T-cell (primary cell): ENCODE results near the gene IL17REL. TPM values are rescaled to one million over a fixed set of nuclear protein-coding genes. Genes with fewer than 3 reads are reported as not detected.

ENCODE experiments used
- ATAC-seq, 4 experiments: fragments of 200-7000 bp in 3 of 4; fragments of 150-1000 bp in 1 of 4; cut with Tn5 transposase; replicated peaks in 1 of 4; 1 replicate in 3 of 4; 2 replicates in 1 of 4; pipeline ENCODE4 v1.10.0; 2021; ENCODE audit warnings: moderate library complexity in 3 of 4, mild to moderate bottlenecking in 2 of 4, moderate number of reproducible peaks in 1 of 4
- CTCF ChIA-PET, 2 donors: fragments of 300-600 bp; sonication (Branson Sonifier 250); formaldehyde crosslinking; loops; one replicate each; lab custom pipeline; 2022; ENCODE audit warnings: antibody characterized with exemption in 2 of 2; lab: Charles Lee
- POLR2A ChIA-PET, 2 donors: fragments of 300-600 bp; sonication (Branson Sonifier 250); formaldehyde crosslinking; loops; one replicate each; lab custom pipeline; 2022; ENCODE audit warnings: antibody characterized with exemption in 2 of 2; lab: Charles Lee
- DNase-seq, 35 experiments: peaks; one replicate each; pipeline versions ENCODE4 v3.0.0 to v3.0.0-alpha.2; 2013 to 2023
- H3K27ac ChIP-seq: one replicate; pipeline ENCODE4 v1.5.1; 2013; ENCODE audit warnings: low read length
- H3K27me3 ChIP-seq, 2 experiments: replicated peaks in 1 of 2; 1 replicate in 1 of 2; 2 replicates in 1 of 2; pipeline versions ENCODE4 v1.6.1 to v1.7.0; 2013; ENCODE audit warnings: low read length in 1 of 2, mixed read lengths in 1 of 2; ENCODE audit not compliant: control insufficient read depth in 2 of 2, insufficient read depth in 2 of 2; ENCODE audit errors: extremely low read depth in 1 of 2
- H3K36me3 ChIP-seq, 2 donors: 1 replicate in 1 of 2; 2 replicates in 1 of 2; pipeline versions ENCODE4 v1.6.1 to v1.7.0; 2013; ENCODE audit warnings: low read length in 1 of 2; ENCODE audit not compliant: control insufficient read depth in 2 of 2, insufficient read depth in 1 of 2; ENCODE audit errors: extremely low read depth in 1 of 2
- H3K4me1 ChIP-seq, 2 experiments: 1 replicate in 1 of 2; 2 replicates in 1 of 2; pipeline versions ENCODE4 v1.6.1 to v1.7.0; 2013; ENCODE audit warnings: low read length in 2 of 2, mixed read lengths in 1 of 2; ENCODE audit not compliant: insufficient read depth in 2 of 2, control insufficient read depth in 1 of 2; ENCODE audit errors: extremely low read depth in 1 of 2
- H3K4me3 ChIP-seq, 2 donors: 1 replicate in 1 of 2; 2 replicates in 1 of 2; pipeline versions ENCODE4 v1.5.1 to v1.7.0; 2013; ENCODE audit warnings: mild to moderate bottlenecking in 2 of 2, low read length in 1 of 2, moderate library complexity in 1 of 2; ENCODE audit not compliant: control insufficient read depth in 1 of 2; ENCODE audit errors: extremely low read depth in 1 of 2
- H3K9me3 ChIP-seq: 2 replicates; pipeline ENCODE4 v1.7.0; 2013
- H3K27ac Mint-ChIP-seq, 2 donors: one replicate each; pipeline ENCODE4 v1.8.0; 2020 to 2021; ENCODE audit warnings: mild to moderate bottlenecking in 2 of 2, mixed read lengths in 2 of 2
- H3K27me3 Mint-ChIP-seq, 2 donors: one replicate each; pipeline ENCODE4 v1.8.0; 2021 to 2022; ENCODE audit warnings: mixed read lengths in 2 of 2
- H3K36me3 Mint-ChIP-seq: one replicate; pipeline ENCODE4 v1.8.0; 2021; ENCODE audit warnings: mixed read lengths
- H3K4me1 Mint-ChIP-seq, 3 donors: one replicate each; pipeline ENCODE4 v1.8.0; 2020 to 2022; ENCODE audit warnings: mixed read lengths in 3 of 3, mild to moderate bottlenecking in 1 of 3
- H3K4me3 Mint-ChIP-seq, 3 donors: one replicate each; pipeline ENCODE4 v1.8.0; 2020 to 2022; ENCODE audit warnings: mild to moderate bottlenecking in 3 of 3, mixed read lengths in 3 of 3, moderate library complexity in 3 of 3
- H3K9me3 Mint-ChIP-seq, 3 donors: one replicate each; pipeline ENCODE4 v1.8.0; 2020 to 2022; ENCODE audit warnings: mixed read lengths in 3 of 3
- WGBS: methylation state at CpG from one replicate; pipeline ENCODE4 v1.1.5; 2013; ENCODE audit warnings: missing lambda C conversion rate; ENCODE audit not compliant: insufficient coverage; 5-methylcytosine and 5-hydroxymethylcytosine counted together
- total RNA-seq, 35 experiments: library from RNA in 6 of 35; stranded (reverse) in 6 of 35; fragments of 120-200 nt in 1 of 35; gene quantifications; one replicate each; pipeline versions ENCODE4 v1.2.1 to v1.2.4 and lab custom pipeline; 2013 to 2026

IL17REL gene
- total RNA-seq, 5 donors from 2014 or later (not counting 1 experiment from before 2014, with no cell fraction given): 0.10 TPM; not detected in 4

- ATAC-seq (no peak), DNase-seq (no peak)
- H3K4me3 ChIP-seq: no peak overlapping the region
- H3K27ac ChIP-seq: no peak overlapping the region
- H3K27me3 ChIP-seq: peaks cover 0 to 44% of the 10 kb centered on the region in 2 experiments
- Mint-ChIP-seq H3K4me1 (peaks cover 8 to 13% (median 10%) of the 10 kb centered on the region in 3 donors), H3K4me3 (no peak overlapping the region), H3K9me3 (no peaks in the 10 kb centered on the region), H3K27me3 (peaks cover 10 to 23% of the 10 kb centered on the region in 2 donors), H3K36me3 (no peaks in the 10 kb centered on the region), H3K27ac (no peak overlapping the region)
- POLR2A ChIA-PET: no interaction called here
- WGBS: no CpG with 5 or more reads among the region's 3 CpGs
- no peaks in the 10 kb centered on the region for H3K36me3 ChIP-seq
- CTCF ChIA-PET: no interaction called here
- H3K4me1 ChIP-seq: peaks cover 2 to 23% of the 10 kb centered on the region in 2 experiments
- no peaks in the 10 kb centered on the region for H3K9me3 ChIP-seq
These were observed 5.5 kb downstream of the IL17REL start for GRCh38 chr22:50007057-50007511.

- no peaks in the 10 kb centered on the region for H3K36me3 Mint-ChIP-seq
- Histone ChIP-seq H3K27ac (no peak overlapping the region), H3K4me3 (no peak overlapping the region), H3K36me3 (no peaks in the 10 kb centered on the region), H3K9me3 (no peaks in the 10 kb centered on the region), H3K4me1 (peaks cover 0 to 7% of the 10 kb centered on the region in 2 experiments), H3K27me3 (peaks cover 0 to 45% of the 10 kb centered on the region in 2 experiments)
- ATAC-seq (no peak), DNase-seq (no peak)
- no peak overlapping the region for H3K27ac Mint-ChIP-seq
- WGBS: 33% methylated on average over 3 of the region's 4 CpGs
- H3K4me3 Mint-ChIP-seq: no peak overlapping the region
- H3K9me3 Mint-ChIP-seq: no peaks in the 10 kb centered on the region
- peaks cover 0 to 3% (median 0%) of the 10 kb centered on the region in 3 donors for H3K4me1 Mint-ChIP-seq
- peaks cover 0 to 16% of the 10 kb centered on the region in 2 donors for H3K27me3 Mint-ChIP-seq
- ChIA-PET CTCF (no interaction called here), POLR2A (no interaction called here)
These were observed 7.6 kb downstream of the IL17REL start for GRCh38 chr22:50004918-50005317.

DNA sequence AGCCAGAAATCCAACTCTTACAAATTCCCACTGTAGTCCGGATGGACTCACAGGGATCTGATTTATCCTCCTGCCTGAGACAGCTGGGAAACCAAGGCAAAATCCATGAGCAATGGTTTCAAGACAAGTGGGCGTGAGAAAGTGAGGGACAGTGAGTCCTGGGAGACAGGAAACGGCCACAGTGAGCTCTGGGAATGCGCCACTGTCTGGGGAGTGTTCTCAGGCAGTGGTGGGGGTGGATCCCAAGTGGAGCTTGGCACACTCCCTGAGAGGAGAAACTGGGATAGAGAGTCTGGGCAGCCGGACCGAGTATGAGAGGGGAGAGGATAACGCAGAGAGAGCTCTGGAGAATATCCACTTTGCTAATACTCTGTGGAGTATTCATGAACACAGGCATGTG lies 9.8 kb downstream of the IL17REL start:
- no peaks in the 10 kb centered on the region for H3K9me3 Mint-ChIP-seq
- CTCF ChIA-PET: no interaction called here

DNA sequence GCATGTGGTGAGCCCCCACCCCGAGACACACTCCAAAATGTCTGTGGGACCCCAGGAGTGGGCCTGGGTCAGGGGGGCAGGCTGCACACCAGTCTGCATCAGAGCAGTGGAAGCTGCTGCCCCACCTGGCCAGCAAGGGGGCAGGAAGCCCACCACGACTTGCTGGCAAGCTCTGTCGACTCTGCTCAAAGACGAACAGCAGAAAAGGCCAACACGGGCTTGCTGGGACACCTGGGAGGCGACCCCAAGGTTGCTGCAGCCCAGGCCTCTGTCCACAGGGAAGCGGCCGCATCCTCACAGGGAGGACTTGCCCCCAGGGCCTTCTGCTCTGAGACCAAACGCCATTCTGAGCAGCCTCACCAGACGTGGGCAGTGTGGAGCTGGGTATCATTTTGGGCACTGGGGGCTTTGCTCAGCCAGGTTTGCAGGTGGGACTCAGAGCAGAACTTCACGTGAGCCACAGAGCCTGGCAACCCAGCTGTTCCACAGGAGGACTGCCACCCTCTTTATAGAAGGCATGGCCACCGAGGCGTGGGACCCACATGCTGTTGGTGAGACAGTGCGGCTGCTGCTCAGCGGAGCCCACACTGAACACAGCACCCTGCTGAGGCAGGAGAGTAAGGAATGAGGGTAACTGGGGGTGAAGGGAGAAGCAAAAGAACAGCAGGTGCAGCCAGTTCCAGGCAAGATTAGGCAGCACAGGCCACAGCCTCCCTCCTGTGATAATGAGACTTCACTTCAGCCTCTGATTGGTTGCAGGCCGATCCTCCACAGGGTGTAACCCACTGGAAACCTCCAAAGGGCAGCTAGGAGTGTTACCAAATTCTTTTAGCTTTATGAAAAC lies 11.0 kb downstream of the IL17REL start:
- Histone ChIP-seq H3K4me1 (peaks cover 0 to 11% of the 10 kb centered on the region in 2 experiments), H3K27me3 (peaks cover 0 to 42% of the 10 kb centered on the region in 2 experiments), H3K4me3 (no peak overlapping the region), H3K27ac (no peak overlapping the region), H3K36me3 (no peaks in the 10 kb centered on the region), H3K9me3 (no peaks in the 10 kb centered on the region)
- no peak for DNase-seq
- WGBS: 85% methylated on average over 12 of the region's 16 CpGs
- no peak for ATAC-seq
- H3K4me3 Mint-ChIP-seq: no peak overlapping the region
- H3K4me1 Mint-ChIP-seq: peaks cover 0 to 10% (median 6%) of the 10 kb centered on the region in 3 donors
- POLR2A ChIA-PET: no interaction called here
- CTCF ChIA-PET: interaction anchor here in 1 of 2 donors (0.6 kb wide), 1 partner anchor 17 kb away, joined by 3 read pairs; no protein-coding TSS in a partner anchor
- peaks cover 0 to 14% of the 10 kb centered on the region in 2 donors for H3K27me3 Mint-ChIP-seq
- H3K36me3 Mint-ChIP-seq: no peaks in the 10 kb centered on the region
- no peaks in the 10 kb centered on the region for H3K9me3 Mint-ChIP-seq
- no peak overlapping the region for H3K27ac Mint-ChIP-seq

More for the DNA sequence above, 9.8 kb downstream of the IL17REL start:
- POLR2A ChIA-PET: no interaction called here
- Mint-ChIP-seq H3K36me3 (no peaks in the 10 kb centered on the region), H3K4me1 (peaks cover 0 to 9% (median 6%) of the 10 kb centered on the region in 3 donors), H3K27ac (no peak overlapping the region), H3K27me3 (peaks cover 0 to 14% of the 10 kb centered on the region in 2 donors), H3K4me3 (no peak overlapping the region)
- Histone ChIP-seq H3K4me1 (peaks cover 0 to 11% of the 10 kb centered on the region in 2 experiments), H3K27ac (no peak overlapping the region), H3K27me3 (peaks cover 0 to 39% of the 10 kb centered on the region in 2 experiments), H3K36me3 (no peaks in the 10 kb centered on the region), H3K4me3 (no peak overlapping the region), H3K9me3 (no peaks in the 10 kb centered on the region)
- ATAC-seq (no peak), DNase-seq (no peak)
- WGBS: 81% methylated on average over 6 of the region's 7 CpGs

- ATAC-seq: no peak
- no peaks in the 10 kb centered on the region for H3K9me3 ChIP-seq
- no peak overlapping the region for H3K4me3 Mint-ChIP-seq
- DNase-seq: no peak
- no peak overlapping the region for H3K4me3 ChIP-seq
- POLR2A ChIA-PET: no interaction called here
- CTCF ChIA-PET: no interaction called here
- WGBS: 93% methylated on average over 27 of the region's 32 CpGs
- peaks cover 0 to 14% of the 10 kb centered on the region in 2 donors for H3K27me3 Mint-ChIP-seq
- peaks cover 0 to 42% of the 10 kb centered on the region in 2 experiments for H3K27me3 ChIP-seq
- H3K27ac ChIP-seq: no peak overlapping the region
- no peak overlapping the region for H3K27ac Mint-ChIP-seq
- H3K4me1 Mint-ChIP-seq: peaks cover 0 to 10% (median 6%) of the 10 kb centered on the region in 3 donors
- peaks cover 0 to 11% of the 10 kb centered on the region in 2 experiments for H3K4me1 ChIP-seq
- H3K9me3 Mint-ChIP-seq: no peaks in the 10 kb centered on the region
- H3K36me3 ChIP-seq: no peaks in the 10 kb centered on the region
- no peaks in the 10 kb centered on the region for H3K36me3 Mint-ChIP-seq
These were observed 11.8 kb downstream of the IL17REL start for GRCh38 chr22:50000587-50001387.

GRCh38 chr22:49999946-50000586 lies 12.5 kb downstream of the IL17REL start:
- H3K36me3 Mint-ChIP-seq: no peaks in the 10 kb centered on the region
- peaks cover 0 to 14% of the 10 kb centered on the region in 2 donors for H3K27me3 Mint-ChIP-seq
- ChIA-PET CTCF (no interaction called here), POLR2A (no interaction called here)
- 47% methylated on average over 36 of the region's 41 CpGs for WGBS
- H3K9me3 Mint-ChIP-seq: no peaks in the 10 kb centered on the region
- no peak for ATAC-seq
- no peaks in the 10 kb centered on the region for H3K9me3 ChIP-seq
- H3K27me3 ChIP-seq: peaks cover 0 to 45% of the 10 kb centered on the region in 2 experiments
- H3K36me3 ChIP-seq: no peaks in the 10 kb centered on the region
- H3K27ac ChIP-seq: no peak overlapping the region
- no peak overlapping the region for H3K27ac Mint-ChIP-seq
- H3K4me3 ChIP-seq: peak overlapping the region in 1 of 2 donors; percentile 3
- peaks cover 0 to 10% (median 6%) of the 10 kb centered on the region in 3 donors for H3K4me1 Mint-ChIP-seq
- DNase-seq: no peak
- H3K4me3 Mint-ChIP-seq: no peak overlapping the region
- peaks cover 0 to 12% of the 10 kb centered on the region in 2 experiments for H3K4me1 ChIP-seq
